Stimulated activated CD8-positive, alpha-beta memory T cell treated with anti-CD3 and anti-CD28 coated beads, Interleukin-15, amount 100 ng/mL, for 24 hours (primary cell): ENCODE data around the gene ANXA8L1.
"Not testable (repeated sequence)": the region's sequence is repeated elsewhere in the genome, so short reads cannot be mapped to it uniquely, and the experiment has no call there.

Source experiments
- DNase-seq: peaks from one replicate; pipeline ENCODE4 v3.0.0-alpha.2; 2020; ENCODE audit warnings: low read depth

Gene ANXA8L1, protein sequence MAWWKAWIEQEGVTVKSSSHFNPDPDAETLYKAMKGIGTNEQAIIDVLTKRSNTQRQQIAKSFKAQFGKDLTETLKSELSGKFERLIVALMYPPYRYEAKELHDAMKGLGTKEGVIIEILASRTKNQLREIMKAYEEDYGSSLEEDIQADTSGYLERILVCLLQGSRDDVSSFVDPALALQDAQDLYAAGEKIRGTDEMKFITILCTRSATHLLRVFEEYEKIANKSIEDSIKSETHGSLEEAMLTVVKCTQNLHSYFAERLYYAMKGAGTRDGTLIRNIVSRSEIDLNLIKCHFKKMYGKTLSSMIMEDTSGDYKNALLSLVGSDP

GRCh38 chr10:46375406-46375805 is at the start of gene ANXA8L1:
Gene ANXA8L1, plus strand, starts transcription at chr10:46375776. Its CDS starts 76 bp downstream, at chr10:46375852.
- not testable (repeated sequence) for DNase-seq

DNA sequence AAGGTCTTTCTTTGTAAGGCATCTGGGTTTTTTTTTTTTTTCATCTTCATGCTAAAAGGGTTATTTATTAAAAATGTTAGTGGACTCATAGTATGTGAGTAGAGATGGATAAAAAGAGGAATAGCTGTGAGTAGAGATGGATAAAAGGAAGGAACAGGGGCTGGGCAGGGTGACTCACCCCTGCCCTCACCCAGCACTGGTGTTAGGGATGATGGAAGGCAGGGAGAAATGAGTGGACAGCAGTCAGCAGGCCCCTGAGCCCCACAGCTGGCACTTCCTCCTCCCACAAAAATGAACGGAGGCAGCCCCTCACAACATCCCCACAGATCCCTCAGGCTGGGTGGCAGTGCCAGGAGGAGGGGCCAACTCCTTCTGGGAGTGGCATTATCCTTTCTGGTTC is 49.5 kb upstream of the ANXA8L1 start:
- DNase-seq, result no peak

DNA sequence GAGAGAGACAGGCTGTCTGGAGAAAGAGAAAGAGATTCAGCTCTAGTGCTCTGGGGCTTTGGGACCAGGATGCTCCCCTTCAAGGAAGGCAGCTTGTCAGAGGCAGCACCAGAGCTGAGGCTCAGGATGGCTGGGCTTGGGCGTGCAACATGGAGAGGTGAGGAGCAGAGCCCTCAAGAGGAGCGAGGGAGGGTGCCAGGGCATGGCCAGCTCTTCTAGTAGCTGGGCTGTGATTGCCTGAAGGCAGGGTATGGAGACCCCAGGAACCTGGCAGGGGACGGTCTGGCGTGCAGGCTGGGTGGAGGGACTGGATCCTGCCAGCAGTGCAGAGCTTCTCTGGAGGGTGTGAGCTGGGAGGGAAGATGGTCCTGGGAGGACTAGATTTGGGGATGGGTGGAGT is 48.6 kb upstream of the ANXA8L1 start:
- DNase-seq, result no peak

GRCh38 chr10:46327685-46328084 is 47.9 kb upstream of the ANXA8L1 start:
- DNase-seq, result no peak

GRCh38 chr10:46328853-46329689 is 46.5 kb upstream of the ANXA8L1 start:
- DNase-seq, result no peak

DNA sequence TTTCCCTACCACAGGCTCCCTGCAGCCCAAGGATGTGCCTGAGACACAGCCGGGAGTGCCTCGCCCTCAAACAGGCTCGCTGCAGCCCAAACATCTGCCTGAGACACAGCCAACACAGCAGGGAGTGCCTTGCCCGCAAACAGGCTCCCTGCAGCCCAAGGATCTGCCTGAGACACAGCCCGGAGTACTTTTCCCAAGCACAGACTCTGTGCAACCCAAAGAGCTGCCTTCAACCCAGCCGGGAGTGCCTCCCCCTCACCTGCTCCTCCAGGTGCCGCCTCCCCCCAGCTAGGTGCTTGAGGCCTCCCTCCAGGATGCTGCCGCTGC is 45.9 kb upstream of the ANXA8L1 start:
- no peak for DNase-seq

- no peak for DNase-seq
Observed at GRCh38 chr10:46330894-46331293, 44.7 kb upstream of the ANXA8L1 start.

DNA sequence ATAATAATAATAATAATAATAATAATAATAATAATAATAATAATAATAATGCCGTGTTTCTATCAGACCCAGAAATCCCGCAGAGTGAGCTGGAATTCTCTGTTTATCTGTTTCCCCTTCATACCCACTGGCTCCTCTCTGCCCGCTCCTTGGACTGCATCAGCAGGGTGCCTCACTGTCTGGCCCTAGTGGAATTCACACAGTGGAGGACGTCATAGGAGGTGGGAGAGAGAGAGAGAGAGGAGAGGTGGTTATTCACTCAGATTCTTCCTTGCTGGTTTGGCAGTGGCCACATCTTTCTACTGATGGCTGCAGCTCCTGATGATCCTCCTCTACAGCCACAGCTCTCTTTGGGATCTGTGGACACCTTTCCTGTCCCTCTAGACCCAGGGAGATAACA is 10.1 kb upstream of the ANXA8L1 start:
- DNase-seq, result not testable (repeated sequence)

GRCh38 chr10:46367209-46367608 is 8.4 kb upstream of the ANXA8L1 start:
- not testable (repeated sequence) for DNase-seq

DNA sequence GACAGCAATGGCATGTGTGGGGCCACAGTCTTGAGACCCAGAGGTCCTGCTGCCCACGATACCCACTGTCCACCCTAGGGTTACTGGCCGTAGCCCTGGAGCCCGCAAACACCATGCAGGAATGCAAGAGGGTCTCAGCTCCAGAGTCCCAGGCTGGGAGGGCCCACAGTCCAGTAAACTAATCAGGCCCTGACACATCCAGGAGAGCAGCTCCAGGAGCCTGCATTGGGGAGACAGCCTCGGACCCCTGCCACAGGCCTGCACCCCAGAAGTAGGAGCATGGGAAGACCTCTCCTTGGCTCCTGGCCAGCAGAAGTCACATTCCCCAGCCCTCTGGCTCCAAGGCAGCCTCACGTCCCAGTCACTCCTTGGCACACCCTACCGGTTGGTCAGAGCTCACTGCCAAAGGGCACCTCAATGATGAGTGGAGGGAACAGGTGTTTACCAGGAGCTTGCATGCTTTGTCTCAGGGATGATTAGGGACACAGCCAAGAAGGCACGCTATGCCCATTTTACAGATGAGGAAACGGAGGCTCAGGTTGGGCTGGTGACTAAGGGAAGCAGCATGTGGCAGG is 7.8 kb upstream of the ANXA8L1 start:
- DNase-seq, result not testable (repeated sequence)

DNA sequence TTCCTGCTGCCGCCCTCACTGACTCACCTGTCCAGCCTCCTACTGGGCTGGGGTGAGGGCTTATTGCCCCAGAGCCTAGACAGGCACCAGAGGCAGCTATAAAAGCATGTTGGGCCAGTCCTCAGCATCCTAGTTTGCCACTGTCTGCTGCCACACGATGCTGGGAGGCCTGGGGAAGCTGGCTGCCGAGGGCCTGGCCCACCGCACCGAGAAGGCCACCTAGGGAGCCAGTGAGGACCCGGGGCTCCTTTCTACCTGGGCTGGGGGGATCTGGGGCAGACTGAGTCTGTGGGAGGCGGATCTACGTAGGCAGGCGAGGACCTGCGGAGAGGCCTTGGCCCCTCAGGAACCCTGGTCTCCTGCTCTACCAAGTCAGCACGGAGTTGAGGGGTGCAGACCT is 6.6 kb upstream of the ANXA8L1 start:
- not testable (repeated sequence) for DNase-seq

GRCh38 chr10:46374410-46374809 is 1.2 kb upstream of the ANXA8L1 start:
- not testable (repeated sequence) for DNase-seq

GRCh38 chr10:46377022-46377421 is 1.4 kb downstream of the ANXA8L1 start:
- not testable (repeated sequence) for DNase-seq

- not testable (repeated sequence) for DNase-seq
Observed at GRCh38 chr10:46377651-46378050, 2.1 kb downstream of the ANXA8L1 start.

DNA sequence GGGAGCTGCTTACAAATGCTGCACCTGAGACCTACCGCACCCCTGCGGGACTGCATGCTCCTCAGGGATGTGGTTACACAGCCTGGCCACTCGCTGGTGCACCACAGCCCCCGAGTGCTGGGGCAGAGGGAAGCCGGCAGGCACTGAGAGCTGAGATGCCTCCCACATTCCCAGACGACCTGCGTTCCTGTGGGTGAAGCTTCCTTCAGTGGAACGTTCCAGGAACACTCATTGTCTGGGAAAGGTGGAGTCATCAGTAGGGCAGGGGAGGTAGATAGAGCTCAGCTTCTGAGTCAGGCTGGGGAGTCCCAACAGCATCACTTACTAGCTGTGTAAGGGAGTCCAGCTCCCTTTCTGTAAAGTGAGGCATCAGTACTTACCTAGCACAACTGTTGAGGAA is 2.5 kb downstream of the ANXA8L1 start:
- not testable (repeated sequence) for DNase-seq

DNA sequence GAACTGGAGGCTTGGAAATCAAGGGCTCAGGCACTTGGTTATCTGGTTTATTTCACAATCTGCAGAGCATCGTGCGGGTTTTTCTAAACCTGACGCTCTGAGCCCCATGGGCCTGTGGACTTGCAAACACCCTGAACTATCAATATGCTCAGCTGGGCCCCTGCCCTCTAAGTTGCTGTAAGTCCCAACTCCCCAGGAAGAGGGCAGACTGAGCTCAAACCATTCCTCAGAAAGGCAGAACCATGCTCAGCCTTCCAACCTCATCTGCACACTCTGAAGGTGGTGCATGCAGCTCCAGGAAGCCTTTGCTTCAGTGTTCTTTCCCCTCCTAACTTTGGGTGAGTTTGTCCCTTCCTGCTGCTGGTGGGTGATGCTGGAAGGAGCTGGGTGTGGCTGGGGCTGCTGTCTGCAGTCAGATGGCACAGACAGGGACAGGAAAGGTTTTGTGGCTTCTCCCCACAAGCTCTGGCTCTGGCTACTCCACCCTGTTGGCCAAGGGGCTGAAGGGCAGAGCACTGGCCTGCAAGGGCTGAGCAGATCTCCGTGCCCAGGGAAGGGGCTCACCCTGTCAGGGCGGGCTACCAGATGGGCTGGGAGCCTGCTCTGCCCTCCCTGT is 3.8 kb downstream of the ANXA8L1 start:
- not testable (repeated sequence) for DNase-seq

DNA sequence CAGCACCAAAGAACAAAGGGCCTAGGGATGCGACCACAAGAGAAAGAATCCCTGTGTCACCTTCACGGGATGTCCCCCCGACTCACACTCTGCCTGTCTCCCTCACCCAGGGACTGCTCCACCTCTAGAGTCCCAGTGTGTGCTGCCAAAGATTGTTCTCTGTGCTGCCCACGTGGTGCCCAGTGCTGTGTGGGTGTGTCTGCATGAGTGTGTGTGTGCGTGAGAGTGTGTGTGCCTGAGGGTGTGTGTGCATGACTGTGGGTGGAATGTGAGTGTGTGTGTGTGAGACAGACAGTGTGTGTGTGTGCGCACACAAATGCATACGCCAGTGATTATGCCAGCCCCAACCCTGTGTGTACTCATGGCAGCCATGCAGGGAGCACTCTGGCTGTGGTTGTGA is 10.3 kb downstream of the ANXA8L1 start:
- DNase-seq, result not testable (repeated sequence)

- not testable (repeated sequence) for DNase-seq
Observed at GRCh38 chr10:46386694-46387093, 11.1 kb downstream of the ANXA8L1 start.

DNA sequence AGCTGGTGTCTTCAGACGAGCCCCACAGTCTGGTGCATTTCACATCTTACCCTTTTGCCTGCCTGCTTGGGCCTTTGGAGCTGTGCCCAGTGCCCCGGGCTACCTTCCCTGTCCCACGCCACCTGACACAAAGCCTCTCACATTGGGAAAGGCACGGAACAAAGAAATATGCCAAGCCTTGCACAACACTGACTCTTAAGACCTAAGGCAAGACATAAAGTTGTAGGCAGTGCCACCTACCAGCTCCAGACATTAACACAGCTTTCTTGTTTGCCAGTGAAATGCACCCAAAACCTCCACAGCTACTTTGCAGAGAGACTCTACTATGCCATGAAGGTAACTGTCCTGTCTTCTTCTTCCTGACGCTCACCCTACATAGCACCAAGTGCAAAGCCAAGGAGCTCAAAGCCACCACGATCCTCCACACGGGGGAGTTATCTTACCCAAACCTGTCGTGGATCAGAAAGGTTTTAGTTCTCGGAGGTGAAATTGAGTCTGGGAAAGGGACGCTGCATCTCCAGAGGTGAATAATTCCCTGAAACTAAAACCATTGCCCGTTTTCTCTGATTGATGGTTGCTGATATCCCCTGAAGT is 11.8 kb downstream of the ANXA8L1 start:
- DNase-seq, result not testable (repeated sequence)

DNA sequence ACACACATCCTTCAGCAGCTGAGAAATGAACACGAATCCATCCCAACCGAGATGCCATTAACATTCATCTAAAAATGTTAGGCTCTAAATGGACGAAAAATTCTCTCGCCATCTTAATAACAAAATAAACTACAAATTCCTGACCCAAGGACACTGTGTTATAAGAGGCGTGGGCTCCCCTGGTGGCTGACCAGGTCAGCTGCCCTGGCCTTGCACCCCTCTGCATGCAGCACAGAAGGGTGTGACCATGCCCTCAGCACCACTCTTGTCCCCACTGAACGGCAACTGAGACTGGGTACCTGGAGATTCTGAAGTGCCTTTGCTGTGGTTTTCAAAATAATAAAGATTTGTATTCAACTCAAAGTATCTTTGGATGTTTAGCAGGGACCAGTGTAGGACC is 15.8 kb downstream of the ANXA8L1 start:
- not testable (repeated sequence) for DNase-seq

DNA sequence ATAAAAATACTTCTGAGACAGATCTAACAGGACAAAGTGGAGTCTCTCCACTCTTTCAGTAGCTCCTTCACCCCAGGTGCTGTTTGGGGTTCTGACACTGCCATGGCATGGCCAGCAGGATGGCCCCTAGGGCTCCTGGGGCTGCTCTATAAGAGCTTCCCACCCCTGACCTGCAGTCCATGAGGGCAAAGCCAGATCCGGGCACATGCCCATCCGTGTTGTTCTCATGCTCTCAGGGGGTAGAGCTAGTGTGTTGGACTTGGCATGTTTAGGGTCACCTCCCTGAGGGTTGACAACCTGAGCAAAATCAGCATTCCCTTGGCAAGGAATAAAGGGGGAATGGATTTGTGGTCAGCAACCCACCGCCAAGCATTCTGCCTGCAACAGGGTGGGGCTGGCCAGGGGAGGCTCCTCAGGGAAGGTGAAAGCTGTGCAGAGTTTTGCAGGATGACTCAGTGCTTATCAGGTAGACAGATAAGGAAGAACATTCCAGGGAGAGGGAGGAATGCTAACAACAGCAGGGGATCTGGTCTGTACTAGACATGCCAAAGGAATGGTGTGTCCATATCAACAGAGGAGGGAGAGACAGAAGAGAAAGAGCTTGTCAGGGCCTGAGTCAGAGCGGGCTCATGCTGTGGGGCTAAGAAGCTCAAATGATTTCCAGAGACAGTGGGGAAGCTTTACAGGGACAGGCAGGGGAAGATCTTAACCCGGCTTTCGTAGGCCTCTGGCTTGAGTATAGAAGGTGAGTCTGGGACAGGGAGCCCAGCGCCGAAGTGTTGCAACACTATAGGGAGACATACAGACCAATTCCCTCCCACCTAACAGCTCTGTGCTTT is 21.1 kb downstream of the ANXA8L1 start:
- DNase-seq, result not testable (repeated sequence)
